GM23338 (cell line): ENCODE measurements around the gene CFAP57.

Experiments
- CTCF ChIP-seq, 2 experiments: fragments of 200-600 bp in 1 of 2; sonication (generic) in 1 of 2; conservative IDR thresholded peaks; 2 replicates each; pipeline versions ENCODE4 v1.5.1 to v1.6.1; 2016 to 2017; ENCODE audit warnings: antibody characterized with exemption in 2 of 2, low read depth in 2 of 2, mild to moderate bottlenecking in 2 of 2, moderate library complexity in 1 of 2
- EZH2 ChIP-seq: fragments of 200-600 bp; sonication (generic); IDR thresholded peaks from one replicate; pipeline ENCODE4 v1.8.0; 2017; ENCODE audit warnings: antibody characterized with exemption, mild to moderate bottlenecking, low read depth; ENCODE audit not compliant: unreplicated experiment
- JUNB ChIP-seq: IDR thresholded peaks from one replicate; pipeline ENCODE4 v1.6.1; 2016; ENCODE audit warnings: antibody characterized with exemption; ENCODE audit not compliant: unreplicated experiment
- POLR2AphosphoS5 ChIP-seq: IDR thresholded peaks from 2 replicates; pipeline ENCODE4 v1.6.1; 2016; ENCODE audit warnings: antibody characterized with exemption, low read depth
- REST ChIP-seq: IDR thresholded peaks from one replicate; pipeline ENCODE4 v1.6.1; 2018; ENCODE audit warnings: antibody characterized with exemption; ENCODE audit not compliant: unreplicated experiment

GRCh38 chr1:43194509-43194908 lies 22.4 kb downstream of the CFAP57 start:
- TF ChIP-seq POLR2AphosphoS5 (no peak), CTCF (conservative IDR thresholded peaks at IDR 0.05; ENCODE audit: low read depth in 2 of 2) (no peak), JUNB (no peak), EZH2 (no peak), REST (no peak)
